HCT116 (cell line): ENCODE results near the gene TUBA4B. TPM values are rescaled to one million over a fixed set of nuclear protein-coding genes. Genes with fewer than 3 reads are reported as not detected.

Source experiments
- ATAC-seq: fragments of 200-7000 bp; cut with Tn5 transposase; 2 replicates; pipeline ENCODE4 v1.9.1; 2020; ENCODE audit warnings: mild to moderate bottlenecking, moderate library complexity
- BruUV-seq: library from RNA; stranded (reverse); fragments of 400-500 nt; replicated peaks from 2 replicates; lab custom pipeline; 2021; lab: Mats Ljungman, UMichigan
- CTCF ChIA-PET: fragments of 300-600 bp; sonication (Branson Sonifier 250); formaldehyde crosslinking; loops from one replicate; lab custom pipeline; 2021; ENCODE audit warnings: antibody characterized with exemption; lab: Charles Lee
- POLR2A ChIA-PET: fragments of 300-600, 350-600 bp; sonication (Branson Sonifier 250); formaldehyde crosslinking; loops from one replicate; lab custom pipeline; 2021; ENCODE audit warnings: antibody characterized with exemption; lab: Charles Lee
- RAD21 ChIA-PET, 2 experiments: fragments of 300-600 bp; sonication (Branson Sonifier 250); formaldehyde crosslinking; loops; one replicate each; lab custom pipeline; 2023; ENCODE audit warnings: low total read pairs in 2 of 2; ENCODE audit not compliant: uncharacterized antibody in 2 of 2, unreplicated experiment in 2 of 2, low non-redundant PET in 1 of 2; lab: Charles Lee
- DNase-seq: peaks from one replicate; pipeline ENCODE4 v3.0.0-alpha.2; 2010; ENCODE audit warnings: low read depth, low spot score
- H2AFZ ChIP-seq: fragments of 200-600 bp; shearing (Covaris generic), sonication (generic); 2 replicates; pipeline ENCODE4 v1.6.1; 2017; ENCODE audit warnings: low read depth, mixed run types, mixed read lengths, antibody characterized with exemption, low read length; ENCODE audit not compliant: poor library complexity, severe bottlenecking
- H3K27ac ChIP-seq: 2 replicates; pipeline ENCODE4 v1.5.1; 2012; ENCODE audit warnings: low read depth, low read length
- H3K27me3 ChIP-seq: fragments of 200-600 bp; sonication (generic); 2 replicates; pipeline ENCODE4 v1.6.1; 2016; ENCODE audit warnings: mixed run types, low read length, mixed read lengths; ENCODE audit not compliant: insufficient read depth
- H3K36me3 ChIP-seq, 2 experiments: fragments of 200-500 bp in 1 of 2; fragments of 200-600 bp in 1 of 2; sonication (Bioruptor generic) in 1 of 2; sonication (generic) in 1 of 2; 2 replicates each; pipeline versions ENCODE4 v1.5.1 to v1.6.1; 2014 to 2016; ENCODE audit warnings: low read length in 2 of 2, inconsistent platforms in 1 of 2, mixed read lengths in 1 of 2, mixed run types in 1 of 2; ENCODE audit not compliant: insufficient read depth in 2 of 2, control insufficient read depth in 1 of 2
- H3K4me1 ChIP-seq, 2 experiments: fragments of 200-600 bp in 1 of 2; sonication (generic) in 1 of 2; 2 replicates each; pipeline versions ENCODE4 v1.5.1 to v1.6.1; 2012 to 2017; ENCODE audit warnings: low read length in 2 of 2, inconsistent platforms in 1 of 2, mild to moderate bottlenecking in 1 of 2, mixed read lengths in 1 of 2, mixed run types in 1 of 2, moderate library complexity in 1 of 2; ENCODE audit not compliant: insufficient read depth in 2 of 2, control insufficient read depth in 1 of 2
- H3K4me2 ChIP-seq: fragments of 200-600 bp; sonication (generic); 2 replicates; pipeline ENCODE4 v1.6.1; 2017; ENCODE audit warnings: mixed run types, low read length, mixed read lengths
- H3K4me3 ChIP-seq, 2 experiments: fragments of 200-600 bp in 1 of 2; sonication (generic) in 1 of 2; replicated peaks in 1 of 2; 2 replicates each; pipeline ENCODE4 v1.5.1; 2011 to 2016; ENCODE audit warnings: low read length in 2 of 2, control low read depth in 1 of 2, low read depth in 1 of 2, mild to moderate bottlenecking in 1 of 2, mixed read lengths in 1 of 2, mixed run types in 1 of 2
- H3K79me2 ChIP-seq: fragments of 200-600 bp; sonication (generic); 2 replicates; pipeline ENCODE4 v1.6.1; 2017; ENCODE audit warnings: mild to moderate bottlenecking, mixed run types, low read length, moderate library complexity, mixed read lengths; ENCODE audit not compliant: insufficient read depth
- H3K9ac ChIP-seq: fragments of 200-600 bp; sonication (generic); 2 replicates; pipeline ENCODE4 v1.6.1; 2016; ENCODE audit warnings: low read length, mixed read lengths
- H3K9me2 ChIP-seq: fragments of 200-600 bp; sonication (generic), shearing (Covaris generic); 2 replicates; pipeline ENCODE4 v1.6.1; 2017; ENCODE audit warnings: mixed run types, mild to moderate bottlenecking, moderate library complexity; ENCODE audit not compliant: insufficient read depth
- H3K9me3 ChIP-seq, 2 experiments: fragments of 200-500 bp in 1 of 2; fragments of 200-600 bp in 1 of 2; sonication (Bioruptor generic) in 1 of 2; sonication (generic) in 1 of 2; 2 replicates each; pipeline ENCODE4 v1.6.1; 2014 to 2017; ENCODE audit warnings: low read length in 2 of 2, mixed read lengths in 2 of 2, inconsistent platforms in 1 of 2, low read depth in 1 of 2, mild to moderate bottlenecking in 1 of 2, mixed run types in 1 of 2, moderate library complexity in 1 of 2; ENCODE audit not compliant: control insufficient read depth in 1 of 2, insufficient read depth in 1 of 2
- H4K20me1 ChIP-seq: fragments of 200-600 bp; sonication (generic), shearing (Covaris generic); 2 replicates; pipeline ENCODE4 v1.6.1; 2017; ENCODE audit warnings: mixed run types, mild to moderate bottlenecking, moderate library complexity; ENCODE audit not compliant: insufficient read depth
- CBX3 ChIP-seq: IDR thresholded peaks from 2 replicates; pipeline ENCODE4 v1.6.1; 2012; ENCODE audit warnings: low read depth
- CEBPB ChIP-seq: IDR thresholded peaks from 2 replicates; pipeline ENCODE4 v1.6.1; 2012; ENCODE audit warnings: low read depth
- EGR1 ChIP-seq: IDR thresholded peaks from 2 replicates; pipeline ENCODE4 v1.6.1; 2012; ENCODE audit warnings: low read depth
- ELF1 ChIP-seq: IDR thresholded peaks from 2 replicates; pipeline ENCODE4 v1.6.1; 2012; ENCODE audit warnings: low read depth, borderline replicate concordance
- FOSL1 ChIP-seq: IDR thresholded peaks from 2 replicates; pipeline ENCODE4 v1.6.1; 2012; ENCODE audit warnings: low read depth
- JUND ChIP-seq: IDR thresholded peaks from 2 replicates; pipeline ENCODE4 v1.6.1; 2012
- POLR2A ChIP-seq: IDR thresholded peaks from 2 replicates; pipeline ENCODE4 v1.7.0; 2011; ENCODE audit warnings: borderline replicate concordance; ENCODE audit not compliant: insufficient read depth, insufficient read length; ENCODE audit errors: extremely low read depth
- POLR2AphosphoS5 ChIP-seq: IDR thresholded peaks from 2 replicates; pipeline ENCODE4 v1.6.1; 2011; ENCODE audit warnings: mild to moderate bottlenecking, low read depth, low read length, moderate library complexity
- RAD21 ChIP-seq: IDR thresholded peaks from 2 replicates; pipeline ENCODE4 v1.6.1; 2012; ENCODE audit warnings: low read depth, mild to moderate bottlenecking
- SIN3A ChIP-seq: IDR thresholded peaks from 2 replicates; pipeline ENCODE4 v1.6.1; 2012; ENCODE audit warnings: low read depth
- SRF ChIP-seq: IDR thresholded peaks from 2 replicates; pipeline ENCODE4 v1.6.1; 2012; ENCODE audit warnings: low read depth
- TCF7L2 ChIP-seq: IDR thresholded peaks from 2 replicates; pipeline ENCODE4 v1.7.0; 2011; ENCODE audit warnings: borderline replicate concordance, inconsistent platforms; ENCODE audit not compliant: insufficient read depth, insufficient read length; ENCODE audit errors: extremely low read depth
- YY1 ChIP-seq: IDR thresholded peaks from 2 replicates; pipeline ENCODE4 v1.6.1; 2011; ENCODE audit warnings: low read length, low read depth, moderate library complexity, mild to moderate bottlenecking; ENCODE audit not compliant: insufficient replicate concordance; ENCODE audit errors: extremely low read depth
- ZBTB33 ChIP-seq: IDR thresholded peaks from 2 replicates; pipeline ENCODE4 v1.6.1; 2011; ENCODE audit warnings: mild to moderate bottlenecking, low read length, moderate library complexity; ENCODE audit not compliant: insufficient replicate concordance; ENCODE audit errors: extremely low read depth
- ZFX ChIP-seq: fragments of 450-650 bp; IDR thresholded peaks from 2 replicates; pipeline ENCODE4 v1.6.1; 2017
- intact Hi-C: fragments of 100-400 bp; cut with micrococcal nuclease; formaldehyde crosslinking; loops from 2 replicates; pipeline ENCODE4 v1.10.0; 2022
- total RNA-seq: library from RNA; stranded (reverse); gene quantifications from one replicate; pipeline ENCODE4 v1.2.1, GENCODE V29; 2021; ENCODE audit not compliant: unreplicated experiment
- TF ChIP-seq, protein P1 (sequence below): IDR thresholded peaks from 2 replicates; pipeline ENCODE4 v1.6.1; 2012
- TF ChIP-seq, protein P2 (sequence below): IDR thresholded peaks from 2 replicates; pipeline ENCODE4 v1.6.1; 2012

Gene TUBA4B
- total RNA-seq, 1 experiment from 2014 or later, result not detected

GRCh38 chr2:219252084-219252483, 959 bp upstream of the TUBA4B start:
- Histone ChIP-seq H3K4me3 (peak overlapping the region; percentile 69 to 84), H3K9ac (peak overlapping the region; percentile 77)

More at GRCh38 chr2:219252084-219252483, 959 bp upstream of the TUBA4B start:
- no peak for ATAC-seq
- no peaks in the 10 kb centered on the region for H3K9me2 ChIP-seq
- intact Hi-C loops, result loop anchor here (2.0 kb wide), 1 partner anchor 43 kb away; no protein-coding TSS in a partner anchor
- peaks cover 3% of the 10 kb centered on the region in 2 experiments; a peak in 2 of 4 replicates for H3K36me3 ChIP-seq
- H2AFZ ChIP-seq, result no peak overlapping the region
- RAD21 ChIA-PET, result no interaction called here
- DNase-seq, result no peak
- peaks cover 5% of the 10 kb centered on the region; the same call in 1 of the 2 replicates for H3K27me3 ChIP-seq
- TF ChIP-seq SRF, result no peak
- TF ChIP-seq FOSL1, result no peak
- no peak for TF ChIP-seq POLR2A
- TF ChIP-seq RAD21, result no peak
- TF ChIP-seq ZFX, result no peak
- TF ChIP-seq POLR2AphosphoS5, result no peak
- no peak for TF ChIP-seq CEBPB
- TF ChIP-seq, protein P1, sequence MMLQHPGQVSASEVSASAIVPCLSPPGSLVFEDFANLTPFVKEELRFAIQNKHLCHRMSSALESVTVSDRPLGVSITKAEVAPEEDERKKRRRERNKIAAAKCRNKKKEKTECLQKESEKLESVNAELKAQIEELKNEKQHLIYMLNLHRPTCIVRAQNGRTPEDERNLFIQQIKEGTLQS, result no peak
- TF ChIP-seq TCF7L2, result no peak
- no peak for TF ChIP-seq ZBTB33
- TF ChIP-seq ELF1, result no peak
- TF ChIP-seq, protein P2, sequence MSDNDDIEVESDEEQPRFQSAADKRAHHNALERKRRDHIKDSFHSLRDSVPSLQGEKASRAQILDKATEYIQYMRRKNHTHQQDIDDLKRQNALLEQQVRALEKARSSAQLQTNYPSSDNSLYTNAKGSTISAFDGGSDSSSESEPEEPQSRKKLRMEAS, result no peak
- TF ChIP-seq JUND, result no peak
- TF ChIP-seq CBX3, result no peak
- TF ChIP-seq SIN3A, result no peak
- TF ChIP-seq YY1, result no peak
- TF ChIP-seq EGR1, result no peak
- POLR2A ChIA-PET, result interaction anchor here (1.1 to 2.0 kb wide), 3 partner anchors 9 to 27 kb away, joined by 3 to 5 read pairs (median 4); partner anchors contain the start of gene DNAJB2
- H3K4me1 ChIP-seq, result peaks cover 31 to 63% of the 10 kb centered on the region in 2 experiments
- no TSS peak for BruUV-seq
- H3K79me2 ChIP-seq, result peaks cover 20% of the 10 kb centered on the region; the same call in 1 of the 2 replicates
- H3K4me2 ChIP-seq, result peak overlapping the region; percentile 97
- CTCF ChIA-PET, result interaction anchor here (0.7 to 2.3 kb wide), 3 partner anchors 26 to 43 kb away, joined by 5 to 8 read pairs (median 6); no protein-coding TSS in a partner anchor
- H4K20me1 ChIP-seq, result no peaks in the 10 kb centered on the region
- no peaks in the 10 kb centered on the region for H3K9me3 ChIP-seq
- H3K27ac ChIP-seq, result no peak overlapping the region
